Measurements from ENCODE around the gene RRAGD.
A peak's percentile ranks its signal among the peaks of the same experiment; 100 is the strongest.

The RRAGD gene

DNA sequence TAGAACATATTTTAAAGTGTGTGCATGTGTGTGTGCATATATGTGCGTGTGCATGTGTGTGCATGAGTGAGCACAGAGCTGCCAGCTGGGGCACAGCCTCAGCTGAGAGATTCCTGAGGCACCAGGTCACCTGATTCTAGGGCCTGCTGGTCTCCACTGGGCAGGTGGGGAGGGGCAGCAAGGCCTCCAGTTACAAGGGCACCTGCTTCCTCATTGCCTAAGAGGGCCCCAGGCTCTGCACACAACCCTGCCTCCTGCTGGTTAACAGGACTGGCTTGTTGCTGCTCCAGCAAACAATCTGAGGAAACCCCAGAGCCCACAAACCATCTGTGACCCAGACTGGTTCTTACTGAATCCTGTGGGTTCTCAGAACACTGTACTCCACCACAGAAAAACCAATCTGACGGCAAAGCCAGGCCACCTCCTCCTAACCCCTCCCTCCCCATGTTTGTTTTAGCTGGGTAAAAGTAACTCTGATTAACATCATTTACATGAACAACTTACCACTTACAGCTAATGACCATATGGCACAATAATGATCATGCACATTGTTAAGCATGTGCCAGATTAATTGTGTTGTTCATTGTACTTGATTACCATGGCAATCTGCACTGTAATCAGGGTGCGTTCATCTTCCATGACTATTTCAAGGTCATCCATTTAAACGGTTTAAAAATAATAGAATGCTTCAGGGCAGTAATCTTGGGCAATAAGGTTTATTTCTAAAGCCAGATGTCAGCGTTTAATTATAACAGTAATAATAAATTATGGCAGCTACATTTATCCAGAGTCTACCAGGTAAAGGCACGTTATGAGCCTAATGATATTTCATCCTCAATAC, 36.4 kb downstream of the RRAGD start:
- DNase-seq (ENCODE audit: low spot score) = peak; percentile 38

DNA sequence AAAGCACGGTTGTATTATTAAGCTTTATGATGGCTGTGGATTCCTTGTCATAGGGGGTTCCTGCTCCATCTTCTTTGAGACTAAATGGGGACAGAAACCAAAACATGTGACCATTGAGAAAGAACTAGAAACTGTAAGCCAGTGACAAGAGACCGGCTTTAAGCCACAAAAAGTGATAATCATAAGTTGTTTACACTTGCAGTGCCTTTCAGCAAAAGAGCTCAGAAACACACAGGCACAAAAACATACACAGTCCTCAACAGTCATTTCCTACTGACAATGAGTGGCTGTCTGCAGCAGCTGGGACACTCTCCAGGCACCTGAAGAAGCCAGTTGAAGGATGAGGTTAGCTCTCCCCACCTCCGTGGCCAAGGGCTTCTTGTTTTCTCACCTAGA, 39.6 kb downstream of the RRAGD start:
- no peak for DNase-seq (ENCODE audit: low spot score)

DNA sequence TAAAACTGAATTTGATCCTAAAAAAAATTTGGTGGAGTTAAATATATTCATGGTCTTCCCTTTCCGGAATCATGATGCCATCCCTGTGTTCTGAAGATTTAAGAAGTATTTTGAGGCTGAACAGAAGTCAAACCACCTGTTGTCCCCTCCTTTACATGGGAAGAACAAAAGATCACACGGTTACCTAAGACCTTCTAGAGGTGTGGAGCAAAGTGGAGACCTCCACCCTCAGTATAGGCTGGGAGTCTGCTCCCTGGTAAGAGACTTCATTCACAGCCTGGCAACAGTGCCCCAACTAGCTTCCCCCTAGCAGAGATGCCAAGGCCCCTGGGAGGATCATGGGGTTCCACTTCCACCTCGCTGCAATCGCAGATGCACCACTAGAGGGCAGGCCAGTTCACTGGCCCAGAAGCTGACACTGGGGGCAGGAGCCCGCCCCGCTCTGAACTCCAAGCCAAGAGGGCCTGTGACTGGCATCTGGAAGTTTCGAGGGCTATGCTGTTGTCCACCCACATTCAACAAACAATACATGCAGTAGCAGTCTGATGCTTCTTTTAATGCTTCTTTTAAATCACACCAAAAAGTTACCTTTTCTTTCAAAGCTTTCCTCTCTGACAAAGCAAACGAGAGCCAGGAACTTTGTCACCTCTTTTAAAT, 40.1 kb downstream of the RRAGD start:
- peak; percentile 64 for DNase-seq (ENCODE audit: low spot score)

DNA sequence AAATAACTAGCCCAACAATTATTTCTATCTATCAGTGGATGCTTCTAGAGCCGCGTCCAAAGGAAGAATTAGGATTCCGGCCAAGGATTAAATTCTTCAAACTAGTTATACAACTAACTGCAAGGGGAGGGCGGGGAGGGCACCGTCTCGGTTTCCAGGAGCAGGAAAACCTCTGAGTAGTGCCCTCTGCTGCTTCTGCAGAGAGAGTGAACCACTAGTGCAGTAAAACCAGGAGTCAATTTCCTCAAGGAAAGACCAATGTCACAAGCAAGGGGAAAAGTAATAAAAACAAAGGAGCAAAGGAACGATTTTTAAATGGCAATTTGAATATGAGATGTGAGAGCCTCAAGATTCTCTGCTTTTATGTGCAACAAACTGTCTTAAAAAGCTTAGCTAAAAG, 43.1 kb downstream of the RRAGD start:
- no peak for DNase-seq (ENCODE audit: low spot score)

DNA sequence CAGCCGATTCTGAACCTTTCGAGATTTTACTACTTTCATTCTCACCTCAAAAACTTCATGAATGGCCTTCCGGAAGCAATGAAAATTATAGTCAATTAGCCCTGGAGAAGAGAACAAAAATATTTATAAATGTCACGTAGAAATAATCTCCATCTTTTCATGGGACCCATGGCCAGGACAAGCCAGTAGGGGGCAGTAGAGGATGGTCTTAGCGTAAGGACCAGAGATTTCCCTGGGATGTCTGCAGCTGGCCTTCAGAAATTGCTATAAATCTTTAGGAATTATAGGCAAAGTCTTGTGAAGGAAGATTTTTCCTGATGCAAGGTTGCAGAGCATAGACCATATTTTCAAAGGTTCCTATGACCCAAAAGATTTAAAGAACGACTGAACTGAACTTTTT, 44.0 kb downstream of the RRAGD start:
- peak; percentile 31 for DNase-seq (ENCODE audit: low spot score)

DNA sequence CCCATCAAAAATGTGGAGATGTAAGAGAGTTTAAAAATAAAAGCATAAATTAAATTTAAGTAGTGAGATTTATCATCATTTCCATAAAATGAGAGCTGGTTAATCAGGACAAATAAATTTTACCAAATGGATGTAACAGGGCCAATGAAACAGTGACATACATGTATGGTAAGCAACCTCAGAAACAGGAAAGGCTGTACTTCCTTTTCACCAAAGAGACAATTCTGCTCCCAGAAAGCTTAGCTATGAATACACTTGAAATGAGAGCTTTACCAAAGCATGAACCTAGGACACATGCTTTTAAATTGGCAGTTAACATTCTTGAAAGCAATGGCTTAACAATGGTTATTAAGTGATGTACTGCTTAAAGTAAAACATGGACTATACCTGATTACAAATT, 47.5 kb downstream of the RRAGD start:
- DNase-seq (ENCODE audit: low spot score) = no peak

DNA sequence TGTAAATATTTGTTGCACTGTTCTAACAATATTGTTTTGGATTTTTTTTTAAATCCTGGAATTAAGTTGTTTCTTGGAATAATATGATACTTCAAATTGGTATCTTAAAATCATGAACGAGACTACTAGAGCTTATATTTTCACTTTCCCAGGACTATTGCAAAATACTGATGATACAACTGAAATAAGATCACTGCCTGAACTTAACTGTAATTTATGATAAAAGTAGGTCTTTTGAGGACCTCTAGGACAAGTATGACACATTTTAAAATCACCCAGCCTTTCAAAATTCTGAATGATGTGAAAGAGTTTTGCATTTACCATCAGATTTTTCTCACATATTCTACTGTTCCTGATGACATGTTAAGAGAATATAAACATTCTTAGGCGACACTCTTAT, 50.9 kb downstream of the RRAGD start:
- no peak for DNase-seq (ENCODE audit: low spot score)

DNA sequence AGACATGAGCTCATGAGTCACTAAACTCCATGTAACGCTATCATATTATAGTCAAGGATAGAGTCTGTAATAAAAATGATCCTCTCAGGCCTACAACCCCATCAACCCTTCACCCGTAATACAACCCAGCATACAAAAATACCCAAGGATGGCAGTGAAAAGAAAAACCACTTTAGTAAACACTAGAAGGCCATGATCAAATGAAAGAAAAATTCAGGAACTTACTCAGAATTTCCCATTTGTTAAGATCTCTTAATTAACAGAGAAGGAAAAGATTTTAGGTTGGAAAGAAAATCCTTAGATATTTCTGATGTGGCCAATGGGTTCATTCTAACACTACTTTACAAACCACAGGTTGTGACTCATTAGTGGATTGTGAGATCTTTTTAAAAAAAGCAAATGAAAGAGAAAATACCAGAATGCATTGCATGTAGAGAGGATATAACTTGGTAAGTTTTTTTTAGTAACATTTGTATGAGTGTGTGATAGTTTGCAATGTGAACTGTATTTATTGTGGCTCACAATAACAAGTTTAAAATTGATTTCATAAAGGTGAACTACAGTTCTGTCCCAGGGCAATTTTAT, 51.6 kb downstream of the RRAGD start:
- DNase-seq (ENCODE audit: low spot score) = no peak

DNA sequence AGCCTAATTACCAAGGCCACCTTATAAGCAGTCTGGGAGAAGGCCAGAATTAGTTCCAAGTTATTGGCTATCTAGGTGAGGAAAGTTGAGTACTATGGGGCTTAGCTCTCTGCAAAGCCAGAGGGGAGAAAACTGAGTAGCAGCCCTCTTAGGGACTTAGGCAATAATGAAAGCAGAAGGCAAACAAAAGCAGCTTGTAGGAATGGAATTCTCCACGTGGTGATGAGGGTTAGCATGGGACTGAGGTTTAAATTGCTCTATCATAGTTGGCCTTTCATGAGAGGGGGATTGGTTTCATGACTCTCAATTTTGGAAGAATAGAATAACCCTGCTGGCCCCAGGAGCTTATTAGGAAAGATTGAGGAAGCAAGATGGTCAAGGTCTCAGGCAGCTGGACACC, 52.5 kb downstream of the RRAGD start:
- DNase-seq (ENCODE audit: low spot score) = no peak

DNA sequence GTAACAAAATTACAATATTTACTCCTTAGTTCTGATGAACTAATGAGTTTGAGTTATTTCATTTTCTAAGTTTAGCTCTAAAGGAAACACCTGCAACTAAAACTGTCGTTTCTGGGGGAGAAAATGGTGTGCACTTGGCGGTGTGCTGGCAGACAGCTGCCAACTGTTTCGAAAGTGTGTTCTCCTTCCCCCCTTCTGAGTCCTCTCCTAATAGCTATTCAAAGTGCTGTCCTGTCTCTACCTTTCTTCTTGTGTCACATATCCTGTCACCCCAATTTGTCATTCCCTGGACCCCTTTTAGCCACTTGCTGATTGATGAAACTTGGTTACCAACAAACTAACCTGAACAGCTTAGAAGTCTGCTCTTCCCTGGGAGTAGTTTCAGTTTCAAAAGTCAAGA, 54.7 kb downstream of the RRAGD start:
- DNase-seq (ENCODE audit: low spot score) = no peak

DNA sequence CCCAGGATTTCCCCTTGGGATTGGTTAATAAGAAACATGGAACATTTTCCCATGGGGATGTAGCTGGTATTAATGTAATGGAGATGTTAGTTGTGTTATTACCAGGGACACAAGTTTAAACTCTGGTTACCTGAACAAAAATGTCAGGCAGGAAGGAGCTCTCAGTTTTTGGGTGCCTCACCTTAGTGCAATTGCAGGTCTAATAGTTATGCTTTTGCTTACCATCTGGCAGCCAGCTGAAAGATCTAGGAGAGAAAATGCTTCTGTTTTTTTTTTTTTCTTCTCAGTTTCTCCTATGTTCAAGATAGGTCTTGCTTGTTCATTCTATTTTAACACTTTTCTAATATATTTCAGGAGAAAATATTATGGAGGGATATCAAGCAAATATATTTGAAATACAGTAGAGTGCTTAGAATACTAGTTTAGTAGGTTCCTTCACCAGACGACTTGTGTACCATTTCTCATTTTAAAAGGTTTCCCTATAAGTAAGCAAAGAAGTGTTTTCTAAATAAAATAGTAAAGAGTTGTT, 55.4 kb downstream of the RRAGD start:
- DNase-seq (ENCODE audit: low spot score) = no peak

DNA sequence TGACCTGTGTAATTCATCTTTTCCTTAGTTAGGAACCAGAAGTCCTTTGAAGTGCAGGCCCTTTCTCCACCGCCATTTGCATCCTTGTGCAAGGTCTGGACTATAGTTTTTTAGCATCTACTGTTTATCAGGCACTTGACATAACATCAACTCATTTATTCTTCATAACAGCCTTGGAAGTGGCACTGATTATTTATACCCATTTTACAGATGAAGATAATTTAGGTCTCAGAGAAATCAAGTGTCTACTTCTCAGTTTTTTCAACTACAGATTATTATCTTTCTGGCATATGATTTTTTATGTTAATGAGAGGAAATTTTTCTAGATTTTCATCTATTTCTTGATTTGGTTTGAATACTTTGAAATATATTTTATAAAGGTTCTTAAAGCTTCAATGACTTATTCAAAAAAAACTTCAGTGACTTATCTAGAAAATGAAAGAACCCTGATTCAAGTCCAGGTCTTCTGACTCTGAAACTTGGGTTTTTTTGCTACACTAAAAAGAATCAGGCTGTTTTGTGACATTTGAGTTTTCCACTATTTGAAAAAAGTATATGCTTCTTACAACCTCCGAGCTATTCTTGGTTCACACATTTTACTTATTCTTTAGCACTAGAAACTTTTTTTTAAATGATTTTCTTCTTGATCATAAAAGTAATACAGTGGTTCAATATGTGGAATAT, 56.4 kb downstream of the RRAGD start:
- no peak for DNase-seq (ENCODE audit: low spot score)

DNA sequence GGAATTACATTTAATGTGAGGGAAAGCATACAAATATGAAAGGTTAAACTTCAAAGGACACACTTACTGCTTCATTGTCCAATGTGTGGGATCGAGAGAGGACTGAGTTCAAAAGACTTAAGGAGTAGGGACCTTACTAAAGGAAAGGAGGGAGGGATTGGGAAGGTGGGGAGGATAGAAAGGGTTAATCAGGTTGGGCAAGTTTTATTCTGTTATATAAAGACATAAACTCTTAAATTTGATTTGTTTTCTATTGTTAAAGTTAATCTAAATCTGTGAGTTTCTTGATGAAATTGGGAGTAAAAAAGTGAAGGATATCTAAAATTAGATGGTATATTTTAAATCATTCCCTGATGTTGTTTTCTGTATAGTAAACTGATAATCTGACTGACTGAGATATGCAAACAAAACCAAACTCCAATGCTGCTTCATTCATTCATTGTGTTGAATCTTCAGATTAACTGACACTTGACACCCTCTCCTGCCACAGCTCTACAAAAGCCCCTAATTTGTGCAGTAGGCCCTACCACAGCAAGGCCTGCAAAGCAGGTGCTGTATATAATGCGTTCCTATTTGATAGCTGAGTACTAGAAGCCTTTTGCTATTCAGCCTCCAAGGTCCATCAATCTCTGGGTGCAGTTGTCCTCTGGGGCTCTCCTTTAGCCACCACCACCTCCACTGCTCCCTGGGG, 58.2 kb downstream of the RRAGD start:
- no peak for DNase-seq (ENCODE audit: low spot score)

DNA sequence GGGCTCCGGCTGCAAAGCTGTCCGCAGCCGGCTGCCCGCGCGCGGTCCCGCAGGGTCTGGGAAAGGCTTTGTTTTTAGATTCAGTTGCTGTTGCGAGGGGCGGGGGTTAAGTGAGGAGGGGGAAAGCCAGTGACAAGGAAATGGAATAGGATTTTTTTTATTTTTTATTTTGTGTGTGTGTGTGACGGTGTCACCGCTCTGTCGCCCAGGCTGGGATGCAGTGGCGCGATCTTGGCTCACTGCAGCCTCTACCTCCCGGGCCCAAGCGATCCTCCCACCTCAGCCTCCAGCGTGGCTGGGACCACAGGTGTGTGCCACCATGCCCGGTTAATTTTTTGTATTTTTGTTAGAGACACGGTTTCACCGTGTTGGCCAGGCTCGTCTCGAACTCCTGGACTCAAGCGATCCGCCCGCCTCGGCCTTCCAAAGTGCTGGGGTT, 58.9 kb downstream of the RRAGD start:
- no peak for DNase-seq (ENCODE audit: low spot score)

DNA sequence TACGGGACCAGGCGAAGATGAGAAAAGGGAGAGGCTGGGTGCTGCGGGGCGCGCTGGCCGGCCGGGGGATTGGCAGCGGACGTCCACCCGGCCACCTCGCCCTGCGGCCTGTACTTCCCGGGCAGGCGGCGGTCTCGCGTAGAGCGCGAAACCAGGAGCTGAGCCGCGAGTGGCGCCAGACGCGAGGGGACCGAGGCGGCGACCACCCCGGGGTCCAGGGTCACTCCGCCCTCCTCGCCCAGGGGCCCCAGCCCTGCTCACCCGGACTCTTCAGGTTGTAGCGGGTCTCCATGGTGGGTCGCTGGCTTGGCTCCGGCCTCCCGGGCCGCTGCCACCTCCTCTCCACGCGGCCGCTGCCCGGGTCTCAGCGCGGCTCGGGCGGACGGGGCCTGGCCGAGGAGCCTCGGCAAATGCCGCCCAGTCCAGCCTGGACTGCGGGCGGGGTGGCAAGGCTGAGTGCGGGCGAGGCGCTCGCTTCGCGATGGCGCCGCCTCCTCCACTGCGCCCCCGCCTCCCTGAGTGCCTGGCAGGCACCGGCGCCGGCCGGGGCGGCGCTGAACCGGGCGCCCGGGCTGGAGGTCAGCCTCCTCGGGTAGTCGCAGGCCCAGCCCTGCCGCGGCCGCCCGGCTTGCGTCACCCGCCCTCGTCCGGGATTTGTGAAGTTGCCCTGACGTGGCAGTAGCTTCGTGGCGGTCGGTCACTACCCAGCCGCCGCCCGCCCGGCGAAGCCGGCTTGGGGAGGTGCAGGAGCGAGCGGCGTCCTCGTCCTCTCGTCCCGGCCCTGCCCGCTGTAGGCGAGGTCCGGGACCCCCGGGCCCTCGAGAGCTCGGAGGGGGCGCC, 59.6 kb downstream of the RRAGD start, which contains the start of gene UBE2J1:
Gene UBE2J1, minus strand, starts transcription at position 445 of the 840 bp plus-strand sequence. Its CDS starts 153 bp downstream, at position 292.
- peak; percentile 76 for DNase-seq (ENCODE audit: low spot score)

DNA sequence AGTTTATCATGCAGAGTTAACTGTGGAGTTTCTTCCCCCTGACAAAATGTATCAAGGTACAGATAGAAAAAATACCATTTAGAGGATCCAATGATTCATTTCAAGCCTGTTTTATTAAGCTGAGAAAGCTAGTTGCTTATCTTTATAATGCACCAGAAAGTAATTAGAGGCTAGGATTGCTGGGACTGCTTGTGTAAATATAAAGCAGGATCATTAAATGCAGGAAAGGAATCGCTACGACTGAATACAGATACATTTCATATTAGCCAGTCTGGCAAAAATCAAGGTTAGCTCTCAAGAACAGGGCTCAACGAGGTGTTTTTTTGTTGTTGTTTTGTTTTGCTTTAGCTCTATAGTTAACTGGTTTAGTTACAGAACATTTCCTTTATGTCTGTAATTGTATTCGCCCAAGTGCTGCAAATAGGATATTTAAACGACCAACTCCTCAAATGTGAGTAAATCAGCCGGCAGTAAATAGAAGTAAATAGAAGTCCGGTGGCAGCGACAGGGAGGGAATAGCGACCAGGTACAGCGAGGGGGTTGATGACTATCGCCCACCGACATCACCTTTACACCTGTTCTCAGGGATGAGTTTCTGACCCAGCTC, 60.3 kb downstream of the RRAGD start:
- DNase-seq (ENCODE audit: low spot score) = no peak

DNA sequence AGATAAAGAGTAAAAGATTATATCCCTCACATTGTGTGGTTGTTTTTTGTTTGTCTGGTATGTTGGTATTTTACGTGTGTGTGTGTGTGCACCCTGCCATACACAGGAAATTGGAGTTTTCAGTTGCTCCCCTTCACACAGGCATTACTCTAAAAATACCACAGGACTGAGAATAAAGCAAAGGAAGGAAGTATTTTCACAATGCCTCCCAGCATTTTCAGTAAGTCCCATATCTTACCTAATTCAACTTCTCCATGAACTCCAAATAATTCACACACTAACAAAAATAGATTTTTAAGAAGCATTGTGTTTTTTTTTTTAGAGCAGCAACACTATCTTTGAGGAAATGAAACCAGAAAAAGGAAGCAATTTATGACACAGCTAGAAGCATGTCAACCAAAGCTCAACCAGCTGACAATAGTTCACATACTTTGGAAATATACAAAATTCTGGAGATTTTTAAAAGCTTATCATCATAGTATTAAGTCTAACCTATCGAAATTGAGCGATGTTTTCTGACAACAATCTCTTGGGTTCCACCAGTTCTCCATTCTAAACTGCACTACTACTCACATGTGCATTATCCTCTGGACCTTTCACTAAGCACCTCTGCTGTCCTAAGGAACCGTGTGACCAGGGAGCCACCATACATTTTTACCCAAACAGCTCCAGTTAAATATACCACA, 61.6 kb downstream of the RRAGD start:
- DNase-seq (ENCODE audit: low spot score) = no peak

DNA sequence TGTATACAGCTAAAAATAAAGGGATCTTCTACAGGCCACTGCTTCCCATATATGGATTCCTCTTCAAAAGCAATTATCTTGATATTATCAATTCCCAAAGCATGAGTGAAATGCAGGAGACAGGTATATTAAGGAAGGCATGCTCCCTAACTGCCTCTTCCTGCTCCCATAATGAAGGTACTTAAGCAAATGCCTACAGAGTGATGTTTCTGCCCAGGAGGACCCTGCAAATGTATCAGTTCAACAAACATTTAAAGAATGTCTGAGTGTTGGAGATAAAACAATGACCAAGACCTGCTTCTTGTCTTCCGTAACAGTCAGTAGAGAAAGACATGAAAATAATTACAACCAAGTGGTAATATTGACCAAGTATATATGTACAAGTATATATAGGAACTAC, 63.7 kb downstream of the RRAGD start:
- DNase-seq (ENCODE audit: low spot score) = no peak

DNA sequence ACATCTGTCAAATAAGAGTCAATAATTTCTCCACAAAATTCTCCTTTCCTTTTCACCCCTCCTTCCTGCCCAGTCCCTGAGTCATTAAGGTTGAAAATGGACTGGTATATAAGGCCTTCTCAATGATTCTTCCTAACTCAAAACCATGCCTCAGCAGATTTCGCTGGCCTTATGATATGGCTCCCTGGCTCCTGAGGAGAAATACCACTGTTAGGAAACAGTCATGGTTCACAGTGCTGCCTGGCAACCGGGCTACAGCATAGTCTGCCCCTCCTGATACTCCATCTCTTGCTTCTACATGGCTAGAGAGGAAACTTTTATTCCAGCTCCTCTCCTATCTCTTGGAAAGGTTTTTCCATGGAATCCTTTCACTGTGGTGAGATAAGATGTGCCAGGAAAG, 64.2 kb downstream of the RRAGD start:
- no peak for DNase-seq (ENCODE audit: low spot score)

DNA sequence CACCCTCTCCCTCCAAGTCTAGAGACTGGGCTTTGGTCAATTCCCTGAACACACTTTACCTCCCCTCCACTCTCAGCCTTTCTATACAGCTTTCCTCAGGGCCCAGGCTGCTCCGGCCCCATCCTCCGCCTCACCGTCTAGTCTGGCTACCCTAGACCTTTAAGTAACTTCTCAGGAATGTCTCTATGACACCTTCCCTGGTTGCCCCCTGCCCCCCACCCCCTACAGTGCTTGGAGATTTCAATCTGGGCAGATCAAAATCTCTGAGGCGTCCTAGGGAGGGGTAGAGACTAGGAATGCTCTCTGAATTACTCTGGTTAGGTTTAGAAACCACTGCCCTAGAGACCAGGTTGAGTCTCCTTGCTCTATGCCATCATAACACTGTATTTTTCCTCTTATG, 65.6 kb downstream of the RRAGD start:
- DNase-seq (ENCODE audit: low spot score) = no peak

All from HuH-7.5 (cell line).